Erythroblast (primary cell): ENCODE results near the gene GET3.

Experiments used
- GATA1 ChIP-seq: IDR thresholded peaks from 2 replicates; pipeline ENCODE4 v1.6.1; 2011; ENCODE audit warnings: low read depth, mild to moderate bottlenecking, control low read depth, low read length, moderate library complexity
- POLR2A ChIP-seq: IDR thresholded peaks from 2 replicates; pipeline ENCODE4 v1.6.1; 2011; ENCODE audit warnings: mild to moderate bottlenecking, low read length

- no peak for TF ChIP-seq POLR2A
- TF ChIP-seq GATA1: no peak
These were observed 47.6 kb upstream of the GET3 start for GRCh38 chr19:12689581-12690216.
